Activated CD4-positive, alpha-beta memory T cell treated with anti-CD3 and anti-CD28 coated beads, Interleukin-2, amount 10 ng/mL, durations not matched to agents 7 days and 5 days (primary cell): ENCODE measurements around the gene ZBTB20. TPM values are rescaled to one million over a fixed set of nuclear protein-coding genes. Genes with fewer than 3 reads are reported as not detected.
A peak's percentile ranks its signal among the peaks of the same experiment; 100 is the strongest.

Experiments
- CTCF ChIA-PET: fragments of 350-600 bp; sonication (Branson Sonifier 250); formaldehyde crosslinking; loops from one replicate; lab custom pipeline; 2021; ENCODE audit warnings: antibody characterized with exemption, inconsistent platforms; lab: Charles Lee
- POLR2A ChIA-PET: fragments of 350-600 bp; sonication (Branson Sonifier 250); formaldehyde crosslinking; loops from one replicate; lab custom pipeline; 2021; ENCODE audit warnings: antibody characterized with exemption; lab: Charles Lee
- DNase-seq: peaks from one replicate; pipeline ENCODE4 v3.0.0-alpha.2; 2020
- H3K27ac Mint-ChIP-seq: one replicate; pipeline ENCODE4 v1.8.0; 2021; ENCODE audit warnings: mild to moderate bottlenecking, mixed read lengths
- H3K27me3 Mint-ChIP-seq: one replicate; pipeline ENCODE4 v1.8.0; 2021; ENCODE audit warnings: mixed read lengths
- H3K36me3 Mint-ChIP-seq: one replicate; pipeline ENCODE4 v1.8.0; 2021; ENCODE audit warnings: low read depth, mixed read lengths
- H3K4me1 Mint-ChIP-seq: one replicate; pipeline ENCODE4 v1.8.0; 2021; ENCODE audit warnings: mixed read lengths
- H3K4me3 Mint-ChIP-seq: one replicate; pipeline ENCODE4 v1.8.0; 2021; ENCODE audit warnings: mild to moderate bottlenecking, mixed read lengths
- H3K9me3 Mint-ChIP-seq: one replicate; pipeline ENCODE4 v1.8.0; 2021; ENCODE audit warnings: mixed read lengths
- total RNA-seq, 2 experiments: library from RNA; stranded (reverse); gene quantifications; one replicate each; pipeline ENCODE4 v1.2.3, GENCODE V29; 2021

Gene ZBTB20
- total RNA-seq, 2 experiments from 2014 or later = 6.3 to 8.6 TPM

DNA sequence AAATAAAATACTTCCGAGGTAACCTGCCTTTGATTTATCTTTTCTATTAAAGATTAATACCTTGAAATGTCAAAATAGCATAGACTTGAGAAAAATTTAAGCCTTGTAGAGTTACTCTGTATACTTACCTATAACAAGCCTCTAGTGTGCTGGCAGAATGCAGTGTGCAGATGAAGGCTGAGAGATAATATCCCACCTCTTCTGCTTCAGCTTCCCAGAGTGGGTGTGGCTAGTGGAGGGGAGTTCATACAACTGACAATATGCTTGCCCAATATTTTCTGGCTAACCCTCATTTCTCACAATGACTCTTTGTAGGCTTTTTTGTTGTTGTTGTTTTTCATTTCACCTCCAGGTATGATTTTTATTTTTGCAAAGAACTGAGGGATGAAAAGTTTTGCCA, 15.7 kb upstream of the ZBTB20 start:
- Mint-ChIP-seq H3K4me3 (no peak overlapping the region), H3K9me3 (peaks cover 8% of the 10 kb centered on the region), H3K36me3 (no peaks in the 10 kb centered on the region), H3K4me1 (peaks cover 39% of the 10 kb centered on the region), H3K27ac (no peak overlapping the region), H3K27me3 (no peaks in the 10 kb centered on the region)
- POLR2A ChIA-PET = interaction anchor here (6.8 kb wide), 1 partner anchor 16 kb away, joined by 98 read pairs; the partner anchor contains the start of gene ZBTB20
- CTCF ChIA-PET = interaction anchor here (0.6 to 1.3 kb wide), 2 partner anchors 18 to 621 kb away, joined by 3 to 5 read pairs; no protein-coding TSS in a partner anchor
- no peak for DNase-seq

DNA sequence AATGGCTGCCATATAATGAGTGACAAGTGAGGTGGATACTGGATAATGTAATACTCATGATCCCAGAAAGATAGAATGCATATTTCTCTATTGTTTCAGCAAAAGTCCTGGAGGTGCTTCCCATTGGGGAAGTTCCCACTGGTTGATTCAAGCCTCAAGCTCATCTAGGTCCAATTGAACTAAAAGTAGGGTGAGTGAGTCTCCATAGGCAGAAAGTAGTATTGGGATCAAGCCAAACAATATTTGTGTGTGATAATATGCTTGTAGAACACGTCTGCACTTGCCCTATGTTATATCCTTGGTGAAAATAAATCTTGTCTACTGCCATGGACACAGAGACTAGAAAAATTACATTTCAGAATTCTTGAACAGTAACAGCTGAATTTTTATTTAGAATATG, 14.8 kb upstream of the ZBTB20 start:
- Mint-ChIP-seq H3K27ac (no peak overlapping the region), H3K36me3 (no peaks in the 10 kb centered on the region), H3K4me1 (peaks cover 39% of the 10 kb centered on the region), H3K4me3 (no peak overlapping the region), H3K9me3 (peaks cover 8% of the 10 kb centered on the region), H3K27me3 (no peaks in the 10 kb centered on the region)
- no peak for DNase-seq
- POLR2A ChIA-PET = no interaction called here
- CTCF ChIA-PET = interaction anchor here (0.8 kb wide), 1 partner anchor 9 kb away, joined by 3 read pairs; no protein-coding TSS in a partner anchor

DNA sequence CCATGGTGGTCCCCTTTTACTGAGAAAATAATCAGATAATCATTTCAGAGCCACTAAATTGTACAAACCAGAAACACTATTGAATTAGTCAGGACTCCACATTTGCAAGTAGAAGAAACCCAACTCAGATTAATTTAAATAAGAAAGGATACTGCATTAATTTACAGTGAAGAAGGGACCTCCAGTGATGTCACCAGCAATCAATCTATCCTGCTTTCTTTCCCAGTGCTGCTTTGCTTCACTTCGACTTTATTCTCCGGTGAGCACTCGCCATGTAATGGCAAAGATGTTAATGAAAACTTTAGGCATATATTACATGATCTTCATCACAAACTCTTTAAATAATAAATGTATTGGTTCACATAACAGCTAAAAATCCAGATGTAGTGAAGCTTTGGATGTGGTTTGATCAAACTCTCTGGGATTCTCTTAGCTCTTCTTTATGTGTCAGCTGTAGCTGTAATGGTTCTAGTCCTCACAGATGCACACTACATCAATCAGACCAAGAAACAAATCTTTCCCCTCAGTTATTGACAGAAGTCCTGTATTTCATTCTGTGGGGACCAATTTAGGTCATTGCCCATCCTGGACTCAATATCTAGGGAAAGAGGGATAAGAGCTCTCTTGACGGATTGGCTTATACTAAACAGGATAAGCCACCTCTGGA, 14.2 kb upstream of the ZBTB20 start:
- no peaks in the 10 kb centered on the region for H3K27me3 Mint-ChIP-seq
- DNase-seq = no peak
- H3K27ac Mint-ChIP-seq = no peak overlapping the region
- ChIA-PET CTCF (no interaction called here), POLR2A (no interaction called here)
- peaks cover 8% of the 10 kb centered on the region for H3K9me3 Mint-ChIP-seq
- no peaks in the 10 kb centered on the region for H3K36me3 Mint-ChIP-seq
- no peak overlapping the region for H3K4me3 Mint-ChIP-seq
- H3K4me1 Mint-ChIP-seq = peaks cover 39% of the 10 kb centered on the region

DNA sequence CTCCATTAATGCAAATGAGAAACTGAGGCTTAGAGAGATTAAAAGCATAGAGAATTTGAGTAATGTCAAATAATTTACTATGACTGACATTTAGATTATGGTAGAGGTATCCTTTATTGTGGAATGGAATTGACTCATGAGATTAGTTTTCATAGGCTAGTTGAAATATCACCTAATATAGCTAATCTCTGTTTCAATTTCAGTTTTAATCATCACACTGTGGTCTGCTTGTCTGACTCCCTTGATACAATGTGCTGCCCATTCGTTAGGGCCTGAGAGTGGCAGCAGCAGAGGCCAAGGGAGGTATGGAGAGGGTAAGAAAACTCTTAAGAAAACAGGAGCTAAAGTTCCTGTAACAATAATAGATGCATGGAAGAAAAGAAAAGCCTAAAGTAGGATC, 13.2 kb upstream of the ZBTB20 start:
- POLR2A ChIA-PET = interaction anchor here (0.7 kb wide), 1 partner anchor 14 kb away, joined by 3 read pairs; no protein-coding TSS in a partner anchor
- H3K27me3 Mint-ChIP-seq = no peaks in the 10 kb centered on the region
- peaks cover 8% of the 10 kb centered on the region for H3K9me3 Mint-ChIP-seq
- DNase-seq = no peak
- CTCF ChIA-PET = interaction anchor here (0.6 kb wide), 1 partner anchor 8 kb away, joined by 3 read pairs; no protein-coding TSS in a partner anchor
- no peaks in the 10 kb centered on the region for H3K36me3 Mint-ChIP-seq
- no peak overlapping the region for H3K27ac Mint-ChIP-seq
- H3K4me1 Mint-ChIP-seq = peaks cover 32% of the 10 kb centered on the region
- H3K4me3 Mint-ChIP-seq = no peak overlapping the region

DNA sequence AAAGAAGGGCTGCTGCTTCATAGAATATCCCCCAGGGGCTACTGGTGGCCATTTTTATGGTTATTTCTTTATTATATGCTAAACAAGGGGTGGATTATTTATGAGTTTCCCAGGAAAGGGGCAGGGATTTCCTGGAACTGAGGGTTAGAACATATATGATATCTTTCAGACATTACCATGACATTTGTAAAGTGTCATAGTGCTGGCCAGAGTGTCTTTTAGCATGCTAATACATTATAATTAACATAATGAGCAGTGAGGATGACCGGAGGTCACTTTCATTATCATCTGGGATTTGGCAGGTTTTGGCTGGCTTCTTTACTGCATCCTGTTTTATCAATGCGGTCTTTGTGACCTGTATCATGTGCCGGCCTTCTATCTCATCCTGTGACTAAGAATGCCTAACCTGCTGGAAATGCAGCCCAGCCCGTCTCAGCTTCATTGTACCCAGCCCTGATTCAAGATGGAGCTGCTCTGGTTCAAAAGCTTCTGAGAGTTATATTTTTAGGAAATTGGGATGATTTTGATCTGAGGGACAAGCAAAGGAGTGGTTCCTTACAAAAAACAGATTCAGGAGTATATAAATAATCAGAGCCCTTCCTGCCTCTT, 9.1 kb upstream of the ZBTB20 start:
- ChIA-PET POLR2A (no interaction called here), CTCF (no interaction called here)
- no peaks in the 10 kb centered on the region for H3K27me3 Mint-ChIP-seq
- no peak for DNase-seq
- no peak overlapping the region for H3K4me3 Mint-ChIP-seq
- no peak overlapping the region for H3K27ac Mint-ChIP-seq
- H3K4me1 Mint-ChIP-seq = peaks cover 7% of the 10 kb centered on the region
- peaks cover 8% of the 10 kb centered on the region for H3K9me3 Mint-ChIP-seq
- no peaks in the 10 kb centered on the region for H3K36me3 Mint-ChIP-seq

DNA sequence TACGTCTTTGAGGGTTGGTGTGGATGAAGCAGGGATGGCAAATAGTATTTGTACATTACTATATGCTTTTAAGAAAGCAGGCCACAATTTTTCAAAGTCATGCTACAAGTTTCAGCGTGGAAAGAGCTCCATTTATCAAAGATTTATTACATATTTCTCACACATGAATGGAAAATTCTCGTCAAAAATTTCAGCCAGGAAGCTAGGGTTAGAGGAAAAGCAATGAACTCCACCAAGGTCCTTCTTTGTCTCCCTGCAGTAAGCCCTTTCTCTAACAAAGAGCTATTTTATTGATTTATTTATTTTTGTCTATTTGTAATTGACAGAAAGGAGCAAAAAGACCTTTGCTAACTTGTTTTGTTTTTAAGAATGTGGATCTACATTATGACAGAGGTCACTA, 7.5 kb upstream of the ZBTB20 start:
- CTCF ChIA-PET = interaction anchor here (0.5 kb wide), 1 partner anchor 21 kb away, joined by 3 read pairs; no protein-coding TSS in a partner anchor
- no peak overlapping the region for H3K27ac Mint-ChIP-seq
- no peak for DNase-seq

DNA sequence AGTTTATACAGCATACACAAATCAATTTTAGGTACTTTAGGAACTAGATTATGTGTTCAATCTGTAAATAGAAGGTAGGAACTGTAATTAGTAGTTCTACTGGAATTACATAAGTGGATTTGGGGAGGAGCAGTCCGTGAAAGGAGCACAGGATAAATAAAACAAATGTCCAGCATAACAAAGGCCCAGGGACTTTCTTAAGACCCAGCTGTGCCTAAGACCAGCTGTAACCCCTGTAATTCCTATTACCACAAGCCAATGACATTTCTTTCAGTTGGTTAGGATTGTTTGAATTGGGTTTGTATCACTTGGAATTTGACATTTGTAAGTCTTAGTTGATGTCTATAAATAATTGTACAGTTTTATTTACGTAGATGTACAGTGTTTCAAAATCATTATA, 4.8 kb upstream of the ZBTB20 start:
- no peak overlapping the region for H3K4me3 Mint-ChIP-seq

More for the DNA sequence above, 7.5 kb upstream of the ZBTB20 start:
- Mint-ChIP-seq H3K9me3 (peaks cover 8% of the 10 kb centered on the region), H3K4me1 (no peaks in the 10 kb centered on the region), H3K36me3 (no peaks in the 10 kb centered on the region), H3K4me3 (no peak overlapping the region), H3K27me3 (no peaks in the 10 kb centered on the region)
- POLR2A ChIA-PET = interaction anchor here (1.0 kb wide), 1 partner anchor 8 kb away, joined by 3 read pairs; no protein-coding TSS in a partner anchor

DNA sequence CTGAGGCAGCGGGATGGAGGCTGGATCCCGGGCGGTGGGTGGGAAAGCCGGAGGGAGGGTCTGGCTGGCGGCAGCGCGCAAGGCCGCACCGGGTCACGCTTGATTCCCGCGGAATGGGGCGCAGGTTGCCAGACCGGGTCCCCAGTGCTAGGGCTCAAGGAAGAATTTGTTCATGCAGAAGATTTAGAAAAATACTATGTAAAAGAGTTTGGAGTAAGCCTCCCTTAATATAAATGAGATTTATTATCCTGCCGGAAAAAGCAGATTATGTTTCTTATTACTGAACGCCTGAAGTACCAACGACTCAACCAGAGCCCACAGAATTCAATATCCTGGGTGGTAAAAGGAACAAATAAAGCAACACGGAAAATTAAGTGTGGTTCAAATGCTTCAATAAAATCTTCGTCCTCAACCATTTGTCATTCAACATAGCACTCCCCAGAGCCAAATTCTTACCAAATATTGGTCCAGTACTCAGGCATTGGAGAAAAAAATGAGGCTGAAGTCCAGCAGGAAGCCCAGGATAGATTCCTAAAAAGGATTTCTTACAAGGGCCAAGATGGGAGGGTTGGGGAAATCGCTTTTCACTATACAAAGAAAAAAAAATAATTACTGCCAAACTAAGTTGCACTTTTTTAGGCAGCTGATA, 1.2 kb upstream of the ZBTB20 start:
- Mint-ChIP-seq H3K36me3 (peaks cover 9% of the 10 kb centered on the region), H3K4me1 (peaks cover 19% of the 10 kb centered on the region), H3K27me3 (no peaks in the 10 kb centered on the region), H3K9me3 (no peaks in the 10 kb centered on the region), H3K4me3 (peak overlapping the region; percentile 87), H3K27ac (peak overlapping the region; percentile 95)
- CTCF ChIA-PET = interaction anchor here (1.3 kb wide), 1 partner anchor 16 kb away, joined by 3 read pairs; no protein-coding TSS in a partner anchor
- no peak for DNase-seq
- POLR2A ChIA-PET = interaction anchor here (0.7 to 3.3 kb wide), 4 partner anchors 13 to 934 kb away, joined by 4 to 98 read pairs (median 7); no protein-coding TSS in a partner anchor

More for the DNA sequence above, 4.8 kb upstream of the ZBTB20 start:
- no peaks in the 10 kb centered on the region for H3K36me3 Mint-ChIP-seq
- H3K9me3 Mint-ChIP-seq = no peaks in the 10 kb centered on the region
- no peak for DNase-seq
- H3K27ac Mint-ChIP-seq = no peak overlapping the region
- H3K4me1 Mint-ChIP-seq = peaks cover 6% of the 10 kb centered on the region
- ChIA-PET POLR2A (no interaction called here), CTCF (interaction anchor here (0.5 kb wide), 1 partner anchor 17 kb away, joined by 5 read pairs; no protein-coding TSS in a partner anchor)
- no peaks in the 10 kb centered on the region for H3K27me3 Mint-ChIP-seq

DNA sequence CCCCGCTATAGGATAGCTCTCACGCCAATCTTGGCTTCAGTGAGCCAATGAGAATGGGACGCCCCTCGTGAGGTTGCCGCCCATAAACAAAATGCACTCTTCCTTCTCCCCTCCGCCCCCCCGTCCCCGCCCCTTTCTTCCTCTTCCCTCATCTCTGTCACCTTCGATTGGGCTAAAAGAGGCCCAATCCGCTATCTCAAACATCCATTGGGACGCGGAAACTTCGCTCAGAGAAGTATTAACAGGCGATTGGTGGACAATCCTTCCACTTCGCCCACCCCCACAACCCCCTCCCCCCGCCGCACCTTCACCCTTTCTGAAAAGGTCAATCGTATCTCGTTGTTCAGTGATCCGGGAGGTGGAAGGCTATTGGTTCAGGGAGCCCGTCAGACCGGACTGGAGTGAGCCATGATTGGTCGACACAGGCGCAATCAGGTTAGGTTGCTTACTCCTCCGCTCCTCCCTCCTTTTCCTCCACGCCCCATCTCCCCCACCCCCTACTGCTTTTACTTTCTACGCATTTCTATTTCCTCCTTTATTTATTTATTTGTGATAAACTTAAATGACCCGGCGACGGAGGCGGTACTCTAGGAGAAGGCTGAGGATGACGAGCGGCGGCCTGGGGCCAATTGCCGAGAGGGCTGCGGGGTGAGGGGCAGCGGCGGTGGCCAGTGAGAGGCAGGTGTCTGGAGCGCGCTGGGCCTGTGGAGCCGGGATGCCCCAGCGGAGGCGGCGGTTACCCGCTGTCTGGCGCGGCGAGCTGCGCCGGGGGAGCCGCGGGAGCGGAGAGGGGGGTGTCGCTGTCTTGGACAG, 447 bp upstream of the ZBTB20 start:
- ChIA-PET CTCF (interaction anchor here (1.3 to 2.0 kb wide), 3 partner anchors 16 to 106 kb away, joined by 3 to 7 read pairs (median 4); no protein-coding TSS in a partner anchor), POLR2A (interaction anchor here (0.7 to 3.3 kb wide), 8 partner anchors 11 to 933 kb away, joined by 4 to 98 read pairs (median 9); no protein-coding TSS in a partner anchor)
- peaks cover 9% of the 10 kb centered on the region for H3K36me3 Mint-ChIP-seq
- H3K27ac Mint-ChIP-seq = peak overlapping the region; percentile 95
- no peaks in the 10 kb centered on the region for H3K27me3 Mint-ChIP-seq
- H3K4me1 Mint-ChIP-seq = peaks cover 19% of the 10 kb centered on the region
- no peaks in the 10 kb centered on the region for H3K9me3 Mint-ChIP-seq
- DNase-seq = peak; percentile 97
- peak overlapping the region; percentile 87 for H3K4me3 Mint-ChIP-seq

DNA sequence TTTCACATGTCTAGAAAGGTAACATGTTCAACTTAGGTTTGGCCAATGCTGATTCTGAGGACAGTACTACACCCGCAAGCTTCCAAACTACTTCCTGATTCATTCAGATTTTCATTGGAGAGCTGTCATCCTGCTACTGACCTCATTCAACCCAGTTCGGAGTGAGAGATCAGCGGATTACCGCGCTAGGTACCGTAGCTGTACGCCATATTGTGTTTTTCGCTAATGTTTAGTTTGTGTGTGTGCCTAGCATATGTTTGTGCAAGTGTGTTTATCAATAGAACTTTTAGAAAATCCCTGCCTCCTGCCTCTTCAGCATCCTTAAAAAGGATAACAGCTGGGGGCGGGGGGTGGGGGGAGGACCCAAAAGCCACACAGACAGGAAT, 1.1 kb downstream of the ZBTB20 start:
- H3K4me1 Mint-ChIP-seq = peaks cover 19% of the 10 kb centered on the region
- ChIA-PET CTCF (interaction anchor here (1.1 to 2.3 kb wide), 7 partner anchors 17 to 762 kb away, joined by 3 to 10 read pairs (median 4); no protein-coding TSS in a partner anchor), POLR2A (interaction anchor here (0.6 to 3.3 kb wide), 23 partner anchors 9 to 1448 kb away, joined by 3 to 98 read pairs (median 4); no protein-coding TSS in a partner anchor)
- H3K27me3 Mint-ChIP-seq = no peaks in the 10 kb centered on the region
- H3K9me3 Mint-ChIP-seq = no peaks in the 10 kb centered on the region
- H3K4me3 Mint-ChIP-seq = peak overlapping the region; percentile 89
- peaks cover 9% of the 10 kb centered on the region for H3K36me3 Mint-ChIP-seq
- peak; percentile 51 for DNase-seq
- H3K27ac Mint-ChIP-seq = peak overlapping the region; percentile 91

DNA sequence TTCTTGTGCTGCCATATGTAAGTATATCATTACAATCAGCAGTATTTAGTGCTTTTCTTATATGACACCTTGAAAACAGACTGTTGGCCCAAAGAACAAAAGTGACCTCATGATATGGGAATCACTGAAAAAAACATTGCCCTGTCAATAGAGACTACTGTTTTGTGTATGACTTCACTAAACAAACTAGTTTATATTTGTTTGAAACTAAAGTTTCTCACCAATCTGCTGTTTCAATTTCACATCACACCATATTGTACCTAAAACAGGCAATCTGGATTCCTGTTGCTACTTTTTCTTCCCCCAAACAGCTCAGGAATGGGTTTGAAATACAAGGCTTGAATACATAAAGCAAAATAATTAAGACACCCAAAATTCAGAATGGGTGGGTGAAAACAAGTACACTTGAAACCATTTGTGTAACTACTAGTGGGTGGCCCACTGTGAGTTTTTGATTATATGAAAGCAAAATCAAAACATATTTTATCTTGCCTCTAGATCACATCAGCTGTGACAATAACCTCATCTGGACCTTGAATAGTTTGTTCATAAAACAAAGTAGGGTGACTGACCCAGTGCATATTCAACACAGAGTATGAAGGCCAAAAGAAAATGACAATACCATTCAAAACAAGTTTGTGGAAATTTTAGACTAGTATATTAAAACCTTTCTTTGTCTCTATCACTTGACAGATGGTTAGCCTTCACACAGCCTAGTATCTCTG, 5.9 kb downstream of the ZBTB20 start:
- Mint-ChIP-seq H3K4me3 (no peak overlapping the region), H3K4me1 (peaks cover 13% of the 10 kb centered on the region), H3K36me3 (peaks cover 9% of the 10 kb centered on the region), H3K27ac (no peak overlapping the region), H3K9me3 (no peaks in the 10 kb centered on the region), H3K27me3 (no peaks in the 10 kb centered on the region)
- ChIA-PET POLR2A (no interaction called here), CTCF (no interaction called here)
- no peak for DNase-seq
